Vagina (tissue), 2 donors: ENCODE data around the gene COLGALT1. TPM values are rescaled to one million over a fixed set of nuclear protein-coding genes. Genes with fewer than 3 reads are reported as not detected.
"Not testable (repeated sequence)": the region's sequence is repeated elsewhere in the genome, so short reads cannot be mapped to it uniquely, and the experiment has no call there.

Source experiments
- DNase-seq, 2 donors: peaks; one replicate each; pipeline ENCODE4 v3.0.0-alpha.2; 2017; ENCODE audit errors: extremely low spot score in 2 of 2
- H3K27ac ChIP-seq: fragments of 200-600 bp; sonication (generic); one replicate; pipeline ENCODE4 v1.5.1; 2019
- H3K27me3 ChIP-seq: fragments of 200-600 bp; sonication (generic); one replicate; pipeline ENCODE4 v1.5.1; 2019
- H3K36me3 ChIP-seq, 2 donors: fragments of 200-600 bp; sonication (generic); one replicate each; pipeline ENCODE4 v1.5.1; 2017 to 2019
- H3K4me1 ChIP-seq: fragments of 200-600 bp; sonication (generic); one replicate; pipeline ENCODE4 v1.5.1; 2019
- H3K4me3 ChIP-seq, 2 donors: fragments of 200-600 bp; sonication (generic); 1 replicate in 1 of 2; 2 replicates in 1 of 2; pipeline ENCODE4 v1.5.1; 2016 to 2019
- H3K9me3 ChIP-seq: fragments of 200-600 bp; sonication (generic); one replicate; pipeline ENCODE4 v1.5.1; 2019
- CTCF ChIP-seq, 3 experiments: fragments of 450-650 bp in 2 of 3; fragments of 200-600 bp in 1 of 3; sonication (generic) in 1 of 3; IDR thresholded peaks; one replicate each; pipeline ENCODE4 v1.5.1; 2017 to 2019; ENCODE audit warnings: antibody characterized with exemption in 3 of 3, mild to moderate bottlenecking in 2 of 3, moderate library complexity in 2 of 3
- POLR2A ChIP-seq, 2 donors: fragments of 450-650 bp; IDR thresholded peaks; one replicate each; pipeline ENCODE4 v1.6.1; 2017; ENCODE audit warnings: antibody characterized with exemption in 2 of 2, mild to moderate bottlenecking in 2 of 2, moderate library complexity in 2 of 2
- POLR2AphosphoS5 ChIP-seq, 2 donors: sonication (generic); formaldehyde crosslinking; IDR thresholded peaks; one replicate each; pipeline ENCODE4 v1.9.0; 2017; ENCODE audit warnings: antibody characterized with exemption in 2 of 2, mild to moderate bottlenecking in 2 of 2, low read depth in 1 of 2; ENCODE audit not compliant: insufficient read depth in 1 of 2
- intact Hi-C: fragments of 100-400 bp; cut with DNase I; formaldehyde crosslinking; loops from one replicate; pipeline ENCODE4 v1.15.1; 2023
- total RNA-seq: library from RNA; depleted of rRNA; stranded (reverse); fragments of >200 nt; gene quantifications from one replicate; pipeline ENCODE4 v1.2.3, GENCODE V29; 2016

Gene COLGALT1
- total RNA-seq, 1 donor from 2014 or later, result 55.0 TPM

GRCh38 chr19:17550076-17550667, 5.3 kb upstream of the COLGALT1 start:
- no peak for DNase-seq
- no peak for TF ChIP-seq CTCF (IDR thresholded peaks at IDR 0.05)
- TF ChIP-seq POLR2AphosphoS5 (IDR thresholded peaks at IDR 0.05; ENCODE audit: insufficient read depth in 1 of 2, low read depth in 1 of 2), result no peak
- TF ChIP-seq POLR2A (IDR thresholded peaks at IDR 0.05), result no peak
- Histone ChIP-seq H3K27ac (no peak overlapping the region), H3K9me3 (no peaks in the 10 kb centered on the region), H3K4me1 (peaks cover 17% of the 10 kb centered on the region), H3K27me3 (no peaks in the 10 kb centered on the region), H3K4me3 (no peak overlapping the region), H3K36me3 (no peaks in the 10 kb centered on the region)
- intact Hi-C loops, result no loop called here

- H3K4me3 ChIP-seq, H3K27me3 ChIP-seq, H3K9me3 ChIP-seq, intact Hi-C loops, H3K36me3 ChIP-seq, DNase-seq: not testable (repeated sequence)
- H3K4me1 ChIP-seq, result peaks cover 33% of the 10 kb centered on the region
- peak overlapping the region; percentile 39 for H3K27ac ChIP-seq
Measured at GRCh38 chr19:17552735-17553134, 2.7 kb upstream of the COLGALT1 start.

DNA sequence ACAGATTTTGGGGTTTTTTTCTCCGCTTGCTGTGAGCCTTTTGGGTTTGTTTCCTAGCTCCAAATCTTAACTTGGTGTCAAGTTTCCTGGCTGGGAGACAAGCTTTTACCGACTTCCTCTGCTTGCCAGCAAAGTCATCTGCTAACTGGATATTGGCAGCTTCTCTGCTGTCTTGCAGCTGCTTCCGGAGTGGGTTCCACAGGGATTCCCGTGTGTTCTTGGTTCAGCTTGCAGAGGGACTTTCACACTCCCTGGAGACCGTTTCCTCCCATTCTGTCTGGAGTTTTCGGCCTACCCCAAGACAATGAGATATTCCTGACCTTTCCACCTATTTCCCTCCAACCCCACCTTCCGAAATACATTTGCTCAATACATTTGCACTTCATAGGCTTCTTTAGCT, 2.2 kb upstream of the COLGALT1 start:
- Histone ChIP-seq H3K27me3 (no peaks in the 10 kb centered on the region), H3K36me3 (no peaks in the 10 kb centered on the region), H3K27ac (peak overlapping the region; percentile 39), H3K9me3 (no peaks in the 10 kb centered on the region), H3K4me3 (no peak overlapping the region), H3K4me1 (peaks cover 33% of the 10 kb centered on the region)
- TF ChIP-seq POLR2AphosphoS5 (IDR thresholded peaks at IDR 0.05; ENCODE audit: insufficient read depth in 1 of 2, low read depth in 1 of 2) (peak in 1 of 2 donors; percentile 77), CTCF (IDR thresholded peaks at IDR 0.05) (no peak), POLR2A (IDR thresholded peaks at IDR 0.05) (no peak)
- no peak for DNase-seq
- intact Hi-C loops, result no loop called here

DNA sequence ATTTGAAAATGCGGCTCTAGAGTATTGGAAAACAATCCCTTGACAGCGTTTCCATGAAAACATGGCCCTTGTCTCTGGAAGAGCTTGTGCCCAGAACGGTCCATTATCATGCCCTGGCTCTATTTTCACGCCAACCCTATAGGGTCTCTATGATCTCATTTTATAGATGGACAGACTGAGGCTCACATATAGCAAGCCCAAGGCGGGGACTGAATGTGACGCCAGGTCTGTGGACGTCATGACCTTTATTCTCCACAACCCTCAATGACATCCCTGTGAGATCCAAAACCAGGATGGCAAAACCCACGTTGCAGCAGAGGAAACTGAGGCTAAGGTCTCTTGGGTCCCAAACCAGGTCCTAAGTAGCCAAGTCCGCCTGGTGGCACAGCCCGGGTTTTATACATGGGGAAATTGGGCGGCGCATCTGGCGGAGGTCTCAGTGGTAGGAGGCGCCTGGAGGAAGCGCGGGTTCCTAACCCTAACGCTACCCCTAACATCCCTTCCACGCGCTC, 425 bp upstream of the COLGALT1 start:
- Histone ChIP-seq H3K9me3 (no peaks in the 10 kb centered on the region), H3K36me3 (peaks cover 0 to 11% of the 10 kb centered on the region in 2 donors), H3K27me3 (no peaks in the 10 kb centered on the region), H3K27ac (peak overlapping the region; percentile 75), H3K4me3 (peak overlapping the region; percentile 93 to 95), H3K4me1 (peaks cover 33% of the 10 kb centered on the region)
- no peak for DNase-seq
- TF ChIP-seq CTCF (IDR thresholded peaks at IDR 0.05) (no peak), POLR2A (IDR thresholded peaks at IDR 0.05) (no peak), POLR2AphosphoS5 (IDR thresholded peaks at IDR 0.05; ENCODE audit: insufficient read depth in 1 of 2, low read depth in 1 of 2) (peak in 1 of 2 donors; percentile 73)
- intact Hi-C loops, result no loop called here

DNA sequence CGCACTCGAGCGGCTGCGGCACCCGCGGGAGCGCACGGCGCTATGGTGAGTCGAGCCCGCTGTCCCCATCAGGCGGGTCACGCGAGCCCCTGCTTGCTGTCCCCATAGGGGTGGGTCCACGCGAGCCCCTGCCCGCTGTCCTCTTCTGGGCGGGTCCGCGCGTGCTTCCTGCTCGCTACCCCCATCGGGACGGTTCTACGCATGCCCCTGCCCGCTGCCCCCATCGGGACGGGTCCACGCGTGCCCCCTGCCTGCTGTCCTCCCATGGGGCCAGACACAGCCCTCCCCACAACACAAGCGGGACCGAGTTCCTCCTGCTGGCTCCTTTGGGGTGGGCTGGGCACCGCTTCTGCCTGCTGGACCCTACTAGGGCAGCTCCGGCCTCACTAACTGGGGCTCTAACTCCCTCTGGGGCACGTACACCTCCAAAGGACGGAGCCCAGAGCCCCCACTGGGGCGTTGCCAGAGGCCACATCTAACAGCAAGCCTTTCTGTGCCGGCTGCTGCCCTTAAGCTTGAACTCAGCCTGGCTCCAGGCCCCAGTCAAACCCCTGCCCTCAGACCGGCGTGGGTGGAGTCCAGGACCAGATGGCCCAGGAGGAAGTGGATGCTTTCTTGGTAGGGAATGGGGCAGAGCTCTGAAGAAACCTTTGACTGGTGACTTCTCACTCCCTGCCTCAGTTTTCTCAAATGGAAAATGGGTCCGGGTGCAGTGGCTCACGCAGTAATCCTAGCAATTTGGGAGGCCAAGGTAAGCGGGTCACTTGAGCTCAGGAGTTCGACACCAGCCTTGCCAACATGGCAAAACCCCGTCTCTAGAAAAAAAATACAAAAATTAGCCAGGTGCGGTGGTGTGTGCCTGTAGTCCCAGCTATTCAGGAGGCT, 722 bp downstream of the COLGALT1 start:
- intact Hi-C loops, result no loop called here

More for the DNA sequence above, 722 bp downstream of the COLGALT1 start:
- H3K4me3 ChIP-seq, result peak overlapping the region; percentile 93 to 95
- H3K27ac ChIP-seq, result peak overlapping the region; percentile 80
- TF ChIP-seq POLR2AphosphoS5 (IDR thresholded peaks at IDR 0.05; ENCODE audit: insufficient read depth in 1 of 2, low read depth in 1 of 2) (peak in 1 of 2 donors; percentile 43), CTCF (IDR thresholded peaks at IDR 0.05) (no peak)
- H3K36me3 ChIP-seq, result peaks cover 0 to 22% of the 10 kb centered on the region in 2 donors
- H3K27me3 ChIP-seq, result no peaks in the 10 kb centered on the region
- no peaks in the 10 kb centered on the region for H3K9me3 ChIP-seq
- H3K4me1 ChIP-seq, result peaks cover 33% of the 10 kb centered on the region
- DNase-seq, result no peak
